Spleen (tissue), 7 donors: Measurements from ENCODE around the gene INPP4B.

ENCODE experiments used
- POLR2A ChIP-seq, 3 donors: fragments of 450-650 bp; IDR thresholded peaks; one replicate each; pipeline ENCODE4 v1.5.1; 2017; ENCODE audit warnings: antibody characterized with exemption in 3 of 3, mild to moderate bottlenecking in 1 of 3
- TF ChIP-seq, protein P1 (sequence below), 11 experiments: fragments of 200-600 bp in 7 of 11; fragments of 450-650 bp in 4 of 11; sonication (generic) in 4 of 11; IDR thresholded peaks in 8 of 11; conservative IDR thresholded peaks in 3 of 11; 1 replicate in 7 of 11; 2 replicates in 4 of 11; pipeline versions ENCODE4 v1.4.0 to v1.8.0; 2016 to 2021; ENCODE audit warnings: antibody characterized with exemption in 11 of 11, inconsistent platforms in 4 of 11, mild to moderate bottlenecking in 1 of 11
- donor health status: DM: no; HTN: no; CAD: no; lungs with moderate emphysema.
- donor health status: DM: no; HTN: no; CAD: no.
- donor health status: DM: no; HTN: no; CAD: no.

DNA sequence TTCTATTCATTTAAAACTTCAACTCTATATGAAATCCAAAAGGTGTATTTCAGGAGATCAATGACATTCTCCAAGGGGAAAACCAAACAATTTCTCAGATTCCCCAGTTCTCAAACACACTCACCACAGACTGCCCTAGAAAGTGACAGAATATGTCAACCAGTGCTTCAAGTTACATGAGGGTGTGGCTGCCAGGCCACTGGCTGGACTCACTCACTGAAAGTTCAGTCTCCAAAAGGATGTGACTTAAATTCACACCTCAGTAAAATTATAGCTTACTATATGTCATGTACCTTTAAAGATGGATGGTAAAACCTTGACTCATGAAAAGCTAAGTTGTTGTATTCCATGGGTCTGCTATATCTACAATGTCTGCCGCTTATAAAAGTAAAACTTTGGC is 7.3 kb downstream of the INPP4B start:
- TF ChIP-seq, protein P1, sequence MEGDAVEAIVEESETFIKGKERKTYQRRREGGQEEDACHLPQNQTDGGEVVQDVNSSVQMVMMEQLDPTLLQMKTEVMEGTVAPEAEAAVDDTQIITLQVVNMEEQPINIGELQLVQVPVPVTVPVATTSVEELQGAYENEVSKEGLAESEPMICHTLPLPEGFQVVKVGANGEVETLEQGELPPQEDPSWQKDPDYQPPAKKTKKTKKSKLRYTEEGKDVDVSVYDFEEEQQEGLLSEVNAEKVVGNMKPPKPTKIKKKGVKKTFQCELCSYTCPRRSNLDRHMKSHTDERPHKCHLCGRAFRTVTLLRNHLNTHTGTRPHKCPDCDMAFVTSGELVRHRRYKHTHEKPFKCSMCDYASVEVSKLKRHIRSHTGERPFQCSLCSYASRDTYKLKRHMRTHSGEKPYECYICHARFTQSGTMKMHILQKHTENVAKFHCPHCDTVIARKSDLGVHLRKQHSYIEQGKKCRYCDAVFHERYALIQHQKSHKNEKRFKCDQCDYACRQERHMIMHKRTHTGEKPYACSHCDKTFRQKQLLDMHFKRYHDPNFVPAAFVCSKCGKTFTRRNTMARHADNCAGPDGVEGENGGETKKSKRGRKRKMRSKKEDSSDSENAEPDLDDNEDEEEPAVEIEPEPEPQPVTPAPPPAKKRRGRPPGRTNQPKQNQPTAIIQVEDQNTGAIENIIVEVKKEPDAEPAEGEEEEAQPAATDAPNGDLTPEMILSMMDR (IDR thresholded peaks at IDR 0.05 in 8 of 11, conservative IDR thresholded peaks at IDR 0.05 in 3 of 11), result no peak
- TF ChIP-seq POLR2A (IDR thresholded peaks at IDR 0.05), result no peak
